H1 (cell line): ENCODE data around the gene YIF1A. TPM values are rescaled to one million over a fixed set of nuclear protein-coding genes. Genes with fewer than 3 reads are reported as not detected.

ENCODE experiments used
- CTCF ChIA-PET: fragments of 300-600 bp; sonication (Branson Sonifier 250); formaldehyde crosslinking; loops from one replicate; lab custom pipeline; 2021; ENCODE audit not compliant: partially characterized antibody; lab: Charles Lee
- POLR2A ChIA-PET: fragments of 300-600 bp; sonication (Branson Sonifier 250); formaldehyde crosslinking; loops from one replicate; lab custom pipeline; 2021; ENCODE audit warnings: inconsistent platforms; ENCODE audit not compliant: partially characterized antibody; lab: Charles Lee
- DNase-seq, 2 experiments: peaks; one replicate each; pipeline versions ENCODE4 v3.0.0 to v3.0.0-alpha.2; 2010 to 2022; ENCODE audit warnings: low spot score in 2 of 2, low read depth in 1 of 2, mixed read lengths in 1 of 2
- FAIRE-seq: peaks from 2 replicates; lab custom pipeline; 2011; peaks lifted over from hg19 to GRCh38; lab: Jason Lieb, UNC
- H2AFZ ChIP-seq: 2 replicates; pipeline ENCODE4 v1.8.1; 2012; ENCODE audit warnings: low read length, inconsistent platforms
- H2AK5ac ChIP-seq: 2 replicates; pipeline ENCODE4 v1.6.1; 2013; ENCODE audit warnings: low read depth, low read length
- H2BK120ac ChIP-seq: replicated peaks from 2 replicates; pipeline ENCODE3; 2013; ENCODE audit warnings: low read depth, low read length, inconsistent platforms
- H2BK12ac ChIP-seq: 2 replicates; pipeline ENCODE4 v1.6.1; 2013; ENCODE audit warnings: low read depth, low read length
- H2BK15ac ChIP-seq: 2 replicates; pipeline ENCODE4 v1.6.1; 2013; ENCODE audit warnings: low read length
- H2BK20ac ChIP-seq: 2 replicates; pipeline ENCODE4 v1.6.1; 2013; ENCODE audit warnings: low read length
- H2BK5ac ChIP-seq: 2 replicates; pipeline ENCODE4 v1.6.1; 2013; ENCODE audit warnings: low read depth, low read length
- H3K14ac ChIP-seq: 2 replicates; pipeline ENCODE4 v1.6.1; 2013; ENCODE audit warnings: inconsistent platforms; ENCODE audit not compliant: insufficient read length
- H3K18ac ChIP-seq: 2 replicates; pipeline ENCODE4 v1.6.1; 2013; ENCODE audit warnings: low read length; ENCODE audit errors: extremely low read depth
- H3K23ac ChIP-seq: 2 replicates; pipeline ENCODE4 v1.6.1; 2013; ENCODE audit warnings: inconsistent platforms; ENCODE audit not compliant: insufficient read length
- H3K23me2 ChIP-seq: 2 replicates; pipeline ENCODE4 v1.6.1; 2013; ENCODE audit warnings: low read depth, low read length
- H3K27ac ChIP-seq: 2 replicates; pipeline ENCODE4 v1.6.1; 2011; ENCODE audit warnings: low read depth, low read length, inconsistent platforms
- H3K27me3 ChIP-seq, 4 experiments: replicated peaks in 1 of 4; 1 replicate in 1 of 4; 2 replicates in 3 of 4; pipeline versions ENCODE4 v1.6.1 to v1.8.1; 2011 to 2013; ENCODE audit warnings: low read length in 3 of 4, mild to moderate bottlenecking in 3 of 4, inconsistent platforms in 2 of 4, mixed read lengths in 2 of 4, moderate library complexity in 1 of 4; ENCODE audit not compliant: control insufficient read depth in 3 of 4, insufficient read depth in 3 of 4; ENCODE audit errors: extremely low read depth in 1 of 4
- H3K36me3 ChIP-seq, 4 experiments: 2 replicates each; pipeline versions ENCODE4 v1.6.1 to v1.8.1; 2011 to 2013; ENCODE audit warnings: mild to moderate bottlenecking in 4 of 4, low read length in 3 of 4, moderate library complexity in 2 of 4, control low read depth in 1 of 4, inconsistent platforms in 1 of 4; ENCODE audit not compliant: insufficient read depth in 4 of 4, control insufficient read depth in 2 of 4
- H3K4ac ChIP-seq: replicated peaks from 2 replicates; pipeline ENCODE3; 2013; ENCODE audit warnings: low read length, low read depth, mixed read lengths, inconsistent platforms; ENCODE audit not compliant: insufficient read length
- H3K4me1 ChIP-seq, 4 experiments: replicated peaks in 1 of 4; 1 replicate in 1 of 4; 2 replicates in 3 of 4; pipeline versions ENCODE4 v1.6.1 to v1.8.1; 2011 to 2013; ENCODE audit warnings: low read length in 3 of 4, inconsistent platforms in 2 of 4, mixed read lengths in 1 of 4; ENCODE audit not compliant: insufficient read depth in 4 of 4, control insufficient read depth in 3 of 4
- H3K4me2 ChIP-seq, 2 experiments: 2 replicates each; pipeline versions ENCODE4 v1.6.1 to v1.8.1; 2011 to 2013; ENCODE audit warnings: low read depth in 2 of 2, low read length in 2 of 2, control low read depth in 1 of 2, inconsistent platforms in 1 of 2, mild to moderate bottlenecking in 1 of 2; ENCODE audit not compliant: insufficient read depth in 1 of 2
- H3K4me3 ChIP-seq, 4 experiments: fragments of 200-600, 300-600 bp in 1 of 4; sonication (generic), shearing (Covaris generic), sonication (Bioruptor Twin) in 1 of 4; 2 replicates each; pipeline versions ENCODE4 v1.5.1 to v1.8.1; 2011 to 2016; ENCODE audit warnings: low read length in 4 of 4, low read depth in 3 of 4, control low read depth in 2 of 4, inconsistent platforms in 2 of 4, mild to moderate bottlenecking in 2 of 4, mixed read lengths in 1 of 4, moderate library complexity in 1 of 4; ENCODE audit not compliant: insufficient read depth in 2 of 4; ENCODE audit errors: extremely low read depth in 1 of 4
- H3K56ac ChIP-seq: replicated peaks from 2 replicates; pipeline ENCODE3; 2013; ENCODE audit warnings: low read depth, mild to moderate bottlenecking, mixed read lengths, low read length, inconsistent platforms; ENCODE audit not compliant: insufficient read length
- H3K79me1 ChIP-seq: 2 replicates; pipeline ENCODE4 v1.6.1; 2013; ENCODE audit warnings: low read depth, low read length, control low read depth
- H3K79me2 ChIP-seq, 2 experiments: 2 replicates each; pipeline versions ENCODE4 v1.6.1 to v1.8.1; 2012 to 2013; ENCODE audit warnings: low read length in 2 of 2, mild to moderate bottlenecking in 2 of 2, inconsistent platforms in 1 of 2; ENCODE audit not compliant: insufficient read depth in 2 of 2, control insufficient read depth in 1 of 2
- H3K9ac ChIP-seq, 4 experiments: replicated peaks in 1 of 4; 1 replicate in 1 of 4; 2 replicates in 3 of 4; pipeline versions ENCODE4 v1.6.1 to v1.8.1; 2011 to 2013; ENCODE audit warnings: low read depth in 3 of 4, low read length in 3 of 4, control low read depth in 2 of 4, mild to moderate bottlenecking in 2 of 4, moderate library complexity in 2 of 4, inconsistent platforms in 1 of 4; ENCODE audit errors: extremely low read depth in 1 of 4
- H3K9me3 ChIP-seq, 2 experiments: 2 replicates each; pipeline versions ENCODE4 v1.6.1 to v1.8.1; 2012 to 2013; ENCODE audit warnings: mild to moderate bottlenecking in 2 of 2, moderate library complexity in 2 of 2, control low read depth in 1 of 2, inconsistent platforms in 1 of 2, low read depth in 1 of 2, low read length in 1 of 2, mixed read lengths in 1 of 2; ENCODE audit not compliant: insufficient read depth in 2 of 2
- H4K20me1 ChIP-seq, 2 experiments: replicated peaks in 1 of 2; 2 replicates each; pipeline versions ENCODE3 to v1.8.1; 2011 to 2013; ENCODE audit warnings: inconsistent platforms in 2 of 2, low read length in 2 of 2, mild to moderate bottlenecking in 1 of 2; ENCODE audit not compliant: insufficient read depth in 2 of 2, control insufficient read depth in 1 of 2
- H4K5ac ChIP-seq: 2 replicates; pipeline ENCODE4 v1.6.1; 2013; ENCODE audit warnings: low read length, low read depth, mixed read lengths, inconsistent platforms; ENCODE audit not compliant: insufficient read length
- H4K8ac ChIP-seq: 2 replicates; pipeline ENCODE4 v1.8.0; 2013; ENCODE audit warnings: mild to moderate bottlenecking, moderate library complexity, low read length, inconsistent platforms; ENCODE audit not compliant: insufficient read depth; ENCODE audit errors: extremely low read depth
- H4K91ac ChIP-seq: replicated peaks from 2 replicates; pipeline ENCODE3; 2013; ENCODE audit warnings: low read length, mixed read lengths, inconsistent platforms; ENCODE audit not compliant: insufficient read length
- ATF2 ChIP-seq: IDR thresholded peaks from 2 replicates; pipeline ENCODE4 v1.6.1; 2012; ENCODE audit warnings: low read length, inconsistent platforms
- ATF3 ChIP-seq: IDR thresholded peaks from 2 replicates; pipeline ENCODE4 v1.6.1; 2011; ENCODE audit warnings: low read depth, mild to moderate bottlenecking, low read length; ENCODE audit not compliant: insufficient read depth
- CBX5 ChIP-seq: fragments of 300-800, 300-1000 bp; sonication (generic); IDR thresholded peaks from 2 replicates; pipeline ENCODE4 v1.7.1; 2016; ENCODE audit warnings: antibody characterized with exemption, low read length, low read depth
- SIX5 ChIP-seq: IDR thresholded peaks from 2 replicates; pipeline ENCODE4 v1.6.1; 2011; ENCODE audit warnings: mild to moderate bottlenecking, low read depth, low read length
- WGBS, 2 experiments: shearing (Covaris generic) in 1 of 2; methylation state at CpG; one replicate each; pipeline versions ENCODE4 v1.1.6 to v1.1.7; 2013 to 2015; ENCODE audit warnings: low lambda C conversion rate in 2 of 2, mixed read lengths in 2 of 2, inconsistent platforms in 1 of 2, low coverage in 1 of 2, missing lambda C conversion rate in 1 of 2; ENCODE audit not compliant: insufficient replicate concordance in 2 of 2, insufficient coverage in 1 of 2, insufficient read length in 1 of 2; ENCODE audit errors: extremely low coverage in 1 of 2, missing lambda C conversion rate in 1 of 2; 5-methylcytosine and 5-hydroxymethylcytosine counted together
- polyA plus RNA-seq, 7 experiments: library from polyadenylated mRNA; depleted of rRNA in 3 of 7; stranded (reverse) in 5 of 7; unstranded in 2 of 7; fragments of >200 nt in 5 of 7; fragments of 200-250 nt in 2 of 7; gene quantifications; 1 replicate in 5 of 7; 2 replicates in 1 of 7; 4 replicates in 1 of 7; pipeline versions ENCODE4 v1.2.1 to v1.2.3, GENCODE V29; 2011 to 2013; ENCODE audit warnings: missing spikeins in 2 of 7, mixed read lengths in 2 of 7
- total RNA-seq: library from RNA; stranded (reverse); fragmentation: NEBNext Ultra II Directional; extraction: Animal tissue kit (Norgen Biotek cat#: 25700); gene quantifications from 2 replicates; pipeline ENCODE4 v1.2.1, GENCODE V29; 2021

The YIF1A gene
- total and polyA plus RNA-seq, 2 of the 8 experiments (the other 6 are each of a cell fraction or from before 2014, with no cell fraction given) = 70.1 to 178 TPM

GRCh38 chr11:66318600-66318970 is 29.6 kb upstream of the YIF1A start:
- Histone ChIP-seq H3K27ac (no peak overlapping the region), H2BK120ac (peak overlapping the region; percentile 8), H3K4ac (no peak overlapping the region), H4K5ac (no peak overlapping the region), H4K20me1 (no peaks in the 10 kb centered on the region), H3K9me3 (no peaks in the 10 kb centered on the region), H3K27me3 (peaks cover 0 to 5% (median 0%) of the 10 kb centered on the region in 4 experiments; a peak in 3 of 7 replicates), H3K4me1 (peaks cover 9 to 27% (median 19%) of the 10 kb centered on the region in 4 experiments)
- no peak for FAIRE-seq
- TF ChIP-seq SIX5 (no peak), ATF2 (no peak), CBX5 (no peak), ATF3 (no peak)
- TF ChIP-seq, all 59 proteins: peak for 0
- Histone ChIP-seq H3K18ac (peak overlapping the region; percentile 72; the same call in 1 of the 2 replicates), H2BK5ac (peak overlapping the region; percentile 85; the same call in 1 of the 2 replicates), H2BK12ac (peak overlapping the region; percentile 98; the same call in 1 of the 2 replicates), H2AK5ac (no peak overlapping the region), H2BK20ac (peak overlapping the region; percentile 4; the same call in 1 of the 2 replicates), H3K56ac (no peak overlapping the region), H3K14ac (no peak overlapping the region), H3K23me2 (peaks cover 2% of the 10 kb centered on the region; the same call in 1 of the 2 replicates), H3K79me2 (no peaks in the 10 kb centered on the region), H4K91ac (no peak overlapping the region), H3K36me3 (no peaks in the 10 kb centered on the region), H2BK15ac (peak overlapping the region; percentile 93; the same call in 1 of the 2 replicates), H3K4me3 (no peak overlapping the region), H2AFZ (peak overlapping the region; percentile 51; the same call in 1 of the 2 replicates), H3K9ac (no peak overlapping the region), H3K79me1 (no peaks in the 10 kb centered on the region), H3K4me2 (no peak overlapping the region; a peak in 1 of 4 replicates), H4K8ac (no peak overlapping the region), H3K23ac (no peak overlapping the region)
- no peak for DNase-seq
- ChIA-PET POLR2A (interaction anchor here (0.8 to 3.5 kb wide), 10 partner anchors 8 to 54 kb away, joined by 3 to 19 read pairs (median 5); partner anchors contain the start of gene BRMS1), CTCF (interaction anchor here (1.1 to 11.7 kb wide), 8 partner anchors 8 to 45 kb away, joined by 3 to 242 read pairs (median 4); partner anchors contain the start of gene RIN1)
- WGBS, 2 experiments = 90% methylated on average over 2 of the region's 3 CpGs; no CpG with 5 or more reads in 1 of the 2 experiments
